ENCODE results near the gene MUC4. TPM values are rescaled to one million over a fixed set of nuclear protein-coding genes. Genes with fewer than 3 reads are reported as not detected.
"Not testable (repeated sequence)": the region's sequence is repeated elsewhere in the genome, so short reads cannot be mapped to it uniquely, and the experiment has no call there.

MUC4 gene
- total and polyA plus RNA-seq, 4 donors: not detected

DNA sequence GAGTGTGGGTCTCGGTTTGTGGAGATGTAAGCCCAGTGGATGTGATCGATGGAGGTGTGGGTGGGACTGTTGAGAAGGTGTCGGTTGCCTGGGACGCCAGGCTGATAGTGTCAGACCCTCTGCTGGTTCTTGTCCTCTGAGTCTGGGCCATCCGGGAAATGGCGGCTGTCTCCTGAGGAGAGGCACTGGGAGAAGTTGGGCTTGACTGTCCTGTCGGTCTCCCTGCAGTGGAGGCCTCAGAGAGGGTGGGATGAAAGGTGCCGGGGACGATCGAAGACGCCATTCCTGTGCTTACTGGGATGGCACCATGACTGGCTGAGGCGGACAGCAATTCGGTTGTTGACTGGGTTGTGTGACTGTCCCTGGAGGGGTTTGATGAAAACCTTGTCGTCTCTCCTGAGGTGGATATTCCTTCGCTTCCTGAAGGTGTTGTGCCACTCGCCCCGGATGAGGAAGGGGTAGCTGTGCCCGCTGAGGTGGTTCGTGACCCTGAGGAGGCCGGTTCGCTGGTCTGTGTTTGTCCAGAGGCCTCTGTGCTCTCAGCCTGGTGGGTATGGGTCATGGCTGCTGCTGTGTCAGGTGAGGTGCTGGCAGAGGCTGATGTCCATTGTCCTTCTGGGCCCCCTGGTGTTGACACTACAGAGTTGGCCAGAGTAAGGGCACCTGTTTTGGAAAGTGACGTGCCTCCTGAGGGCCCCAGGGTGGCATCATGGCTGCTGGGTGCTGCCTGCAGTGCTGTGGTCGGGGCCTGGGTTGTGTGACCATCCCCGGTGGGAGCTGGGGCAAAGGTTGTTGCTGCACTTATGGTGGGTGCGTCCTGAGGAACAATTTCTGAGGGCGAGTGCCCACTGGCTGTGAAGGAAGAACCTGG, 22.8 kb downstream of the MUC4 start (continued):
- TF ChIP-seq SP1 (IDR thresholded peaks at IDR 0.05) (no peak), EGR1 (IDR thresholded peaks at IDR 0.05; ENCODE audit: low read depth in 2 of 2) (no peak), RAD21 (IDR thresholded peaks at IDR 0.05) (no peak)
- TF ChIP-seq, protein P1, sequence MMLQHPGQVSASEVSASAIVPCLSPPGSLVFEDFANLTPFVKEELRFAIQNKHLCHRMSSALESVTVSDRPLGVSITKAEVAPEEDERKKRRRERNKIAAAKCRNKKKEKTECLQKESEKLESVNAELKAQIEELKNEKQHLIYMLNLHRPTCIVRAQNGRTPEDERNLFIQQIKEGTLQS (IDR thresholded peaks at IDR 0.05): no peak

DNA sequence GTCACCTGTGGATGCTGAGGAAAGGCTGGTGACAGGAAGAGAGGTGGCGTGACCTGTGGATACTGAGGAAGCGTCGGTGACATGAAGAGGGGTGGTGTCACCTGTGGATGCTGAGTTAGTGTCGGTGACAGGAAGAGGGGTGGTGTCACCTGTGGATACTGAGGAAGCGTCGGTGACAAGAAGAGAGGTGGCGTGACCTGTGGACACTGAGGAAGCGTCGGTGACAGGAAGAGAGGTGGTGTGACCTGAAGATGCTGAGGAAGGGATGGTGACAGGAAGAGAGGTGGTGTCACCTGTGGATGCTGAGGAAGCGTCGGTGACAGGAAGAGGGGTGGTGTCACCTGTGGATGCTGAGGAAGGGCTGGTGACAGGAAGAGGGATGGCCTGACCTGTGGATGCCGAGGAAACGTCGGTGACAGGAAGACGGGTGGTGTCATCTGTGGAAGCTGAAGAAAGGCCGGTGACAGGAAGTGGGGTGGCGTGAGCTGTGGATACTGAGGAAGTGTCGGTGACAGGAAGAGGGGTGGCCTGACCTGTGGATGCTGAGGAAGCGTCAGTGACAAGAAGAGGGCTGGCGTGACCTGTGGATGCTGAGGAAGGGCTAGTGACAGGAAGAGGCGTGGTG, 25.8 kb downstream of the MUC4 start:
- not testable (repeated sequence) for H3K4me3 ChIP-seq (ENCODE audit: low read depth in 1 of 3, low read length in 3 of 3); H3K27ac ChIP-seq (ENCODE audit: low read depth in 1 of 2, low read length in 2 of 2); DNase-seq (ENCODE audit: low spot score)

DNA sequence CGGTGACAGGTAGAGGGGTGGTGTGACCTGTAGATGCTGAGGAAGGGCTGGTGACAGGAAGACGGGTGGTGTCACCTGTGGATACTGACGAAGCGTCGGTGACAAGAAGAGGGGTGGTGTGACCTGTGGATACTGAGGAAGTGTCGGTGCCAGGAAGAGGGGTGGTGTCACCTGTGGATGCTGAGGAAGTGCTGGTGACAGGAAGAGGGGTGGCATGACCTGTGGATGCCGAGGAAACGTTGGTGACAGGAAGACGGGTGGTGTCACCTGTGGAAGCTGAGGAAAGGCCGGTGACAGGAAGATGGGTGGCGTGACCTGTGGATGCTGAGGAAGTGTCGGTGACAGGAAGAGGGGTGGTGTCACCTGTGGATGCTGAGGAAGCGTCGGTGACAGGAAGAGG, 27.7 kb downstream of the MUC4 start:
- DNase-seq (ENCODE audit: low spot score); H3K4me3 ChIP-seq (ENCODE audit: low read depth in 1 of 3, low read length in 3 of 3): not testable (repeated sequence)

More for the DNA sequence above, 25.8 kb downstream of the MUC4 start:
- H3K9ac ChIP-seq (ENCODE audit: low read depth in 1 of 2, low read length in 2 of 2); H3K9me3 ChIP-seq (ENCODE audit: control insufficient read depth in 4 of 4, low read length in 3 of 4); H3K4me1 ChIP-seq (ENCODE audit: control insufficient read depth in 4 of 4, insufficient read depth in 4 of 4, low read length in 3 of 4); H3K36me3 ChIP-seq (ENCODE audit: control insufficient read depth in 4 of 4, insufficient read depth in 3 of 4, low read depth in 1 of 4, low read length in 3 of 4); H3K27me3 ChIP-seq (ENCODE audit: control insufficient read depth in 4 of 4, insufficient read depth in 4 of 4, low read length in 3 of 4): not testable (repeated sequence)
- 88% methylated on average over 21 of the region's 21 CpGs for WGBS

DNA sequence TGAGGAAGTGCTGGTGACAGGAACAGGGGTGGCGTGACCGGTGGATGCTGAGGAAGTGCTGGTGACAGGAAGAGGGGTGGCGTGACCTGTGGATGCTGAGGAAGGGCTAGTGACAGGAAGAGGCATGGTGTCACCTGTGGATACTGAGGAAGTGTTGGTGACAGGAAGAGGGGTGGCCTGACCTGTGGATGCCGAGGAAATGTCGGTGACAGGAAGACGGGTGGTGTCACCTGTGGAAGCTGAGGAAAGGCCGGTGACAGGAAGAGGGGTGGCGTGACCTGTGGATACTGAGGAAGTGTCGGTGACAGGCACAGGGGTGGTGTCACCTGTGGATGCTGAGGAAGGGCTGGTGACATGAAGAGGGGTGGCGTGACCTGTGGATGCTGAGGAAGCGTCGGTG, 30.5 kb downstream of the MUC4 start:
- H3K36me3 ChIP-seq (ENCODE audit: control insufficient read depth in 4 of 4, insufficient read depth in 3 of 4, low read depth in 1 of 4, low read length in 3 of 4); H3K9ac ChIP-seq (ENCODE audit: low read depth in 1 of 2, low read length in 2 of 2); H3K4me1 ChIP-seq (ENCODE audit: control insufficient read depth in 4 of 4, insufficient read depth in 4 of 4, low read length in 3 of 4); DNase-seq (ENCODE audit: low spot score); H3K9me3 ChIP-seq (ENCODE audit: control insufficient read depth in 4 of 4, low read length in 3 of 4); H3K27ac ChIP-seq (ENCODE audit: low read depth in 1 of 2, low read length in 2 of 2); H3K27me3 ChIP-seq (ENCODE audit: control insufficient read depth in 4 of 4, insufficient read depth in 4 of 4, low read length in 3 of 4); H3K4me3 ChIP-seq (ENCODE audit: low read depth in 1 of 3, low read length in 3 of 3): not testable (repeated sequence)
- 84% methylated on average over 9 of the region's 12 CpGs for WGBS

More for the DNA sequence above, 27.7 kb downstream of the MUC4 start:
- not testable (repeated sequence) for H3K36me3 ChIP-seq (ENCODE audit: control insufficient read depth in 4 of 4, insufficient read depth in 3 of 4, low read depth in 1 of 4, low read length in 3 of 4); H3K27me3 ChIP-seq (ENCODE audit: control insufficient read depth in 4 of 4, insufficient read depth in 4 of 4, low read length in 3 of 4); H3K27ac ChIP-seq (ENCODE audit: low read depth in 1 of 2, low read length in 2 of 2); H3K4me1 ChIP-seq (ENCODE audit: control insufficient read depth in 4 of 4, insufficient read depth in 4 of 4, low read length in 3 of 4); H3K9ac ChIP-seq (ENCODE audit: low read depth in 1 of 2, low read length in 2 of 2); H3K9me3 ChIP-seq (ENCODE audit: control insufficient read depth in 4 of 4, low read length in 3 of 4)
- 91% methylated on average over 14 of the region's 14 CpGs for WGBS

DNA sequence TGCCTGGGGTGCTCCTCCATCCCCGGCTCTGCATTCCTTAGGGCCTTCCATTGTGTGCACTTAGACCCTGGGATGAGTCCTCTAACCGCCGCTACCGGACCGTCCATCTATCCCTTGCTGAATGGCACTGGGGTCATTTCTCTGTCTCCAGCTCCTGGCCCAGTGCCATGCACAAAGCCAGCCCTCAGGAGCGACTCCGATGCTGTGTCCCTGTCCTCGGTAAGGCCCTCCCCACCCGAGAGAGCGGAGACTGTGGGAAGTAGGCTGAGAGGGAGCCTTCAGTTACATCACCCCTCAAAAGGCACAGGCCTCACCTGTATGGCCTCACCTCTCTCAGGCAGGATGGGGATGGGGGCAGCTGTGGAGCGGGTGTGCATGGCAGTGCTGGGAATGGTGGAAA, 33.8 kb downstream of the MUC4 start:
- Histone ChIP-seq H3K36me3 (ENCODE audit: control insufficient read depth in 4 of 4, insufficient read depth in 3 of 4, low read depth in 1 of 4, low read length in 3 of 4) (no peaks in the 10 kb centered on the region), H3K27ac (ENCODE audit: low read depth in 1 of 2, low read length in 2 of 2) (no peak overlapping the region), H3K4me1 (ENCODE audit: control insufficient read depth in 4 of 4, insufficient read depth in 4 of 4, low read length in 3 of 4) (no peaks in the 10 kb centered on the region), H3K27me3 (ENCODE audit: control insufficient read depth in 4 of 4, insufficient read depth in 4 of 4, low read length in 3 of 4) (no peaks in the 10 kb centered on the region), H3K9ac (ENCODE audit: low read depth in 1 of 2, low read length in 2 of 2) (no peak overlapping the region), H3K9me3 (ENCODE audit: control insufficient read depth in 4 of 4, low read length in 3 of 4) (no peaks in the 10 kb centered on the region), H3K4me3 (ENCODE audit: low read depth in 1 of 3, low read length in 3 of 3) (no peak overlapping the region)
- TF ChIP-seq, protein P2, sequence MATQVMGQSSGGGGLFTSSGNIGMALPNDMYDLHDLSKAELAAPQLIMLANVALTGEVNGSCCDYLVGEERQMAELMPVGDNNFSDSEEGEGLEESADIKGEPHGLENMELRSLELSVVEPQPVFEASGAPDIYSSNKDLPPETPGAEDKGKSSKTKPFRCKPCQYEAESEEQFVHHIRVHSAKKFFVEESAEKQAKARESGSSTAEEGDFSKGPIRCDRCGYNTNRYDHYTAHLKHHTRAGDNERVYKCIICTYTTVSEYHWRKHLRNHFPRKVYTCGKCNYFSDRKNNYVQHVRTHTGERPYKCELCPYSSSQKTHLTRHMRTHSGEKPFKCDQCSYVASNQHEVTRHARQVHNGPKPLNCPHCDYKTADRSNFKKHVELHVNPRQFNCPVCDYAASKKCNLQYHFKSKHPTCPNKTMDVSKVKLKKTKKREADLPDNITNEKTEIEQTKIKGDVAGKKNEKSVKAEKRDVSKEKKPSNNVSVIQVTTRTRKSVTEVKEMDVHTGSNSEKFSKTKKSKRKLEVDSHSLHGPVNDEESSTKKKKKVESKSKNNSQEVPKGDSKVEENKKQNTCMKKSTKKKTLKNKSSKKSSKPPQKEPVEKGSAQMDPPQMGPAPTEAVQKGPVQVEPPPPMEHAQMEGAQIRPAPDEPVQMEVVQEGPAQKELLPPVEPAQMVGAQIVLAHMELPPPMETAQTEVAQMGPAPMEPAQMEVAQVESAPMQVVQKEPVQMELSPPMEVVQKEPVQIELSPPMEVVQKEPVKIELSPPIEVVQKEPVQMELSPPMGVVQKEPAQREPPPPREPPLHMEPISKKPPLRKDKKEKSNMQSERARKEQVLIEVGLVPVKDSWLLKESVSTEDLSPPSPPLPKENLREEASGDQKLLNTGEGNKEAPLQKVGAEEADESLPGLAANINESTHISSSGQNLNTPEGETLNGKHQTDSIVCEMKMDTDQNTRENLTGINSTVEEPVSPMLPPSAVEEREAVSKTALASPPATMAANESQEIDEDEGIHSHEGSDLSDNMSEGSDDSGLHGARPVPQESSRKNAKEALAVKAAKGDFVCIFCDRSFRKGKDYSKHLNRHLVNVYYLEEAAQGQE (IDR thresholded peaks at IDR 0.05): no peak
- TF ChIP-seq, protein P3, sequence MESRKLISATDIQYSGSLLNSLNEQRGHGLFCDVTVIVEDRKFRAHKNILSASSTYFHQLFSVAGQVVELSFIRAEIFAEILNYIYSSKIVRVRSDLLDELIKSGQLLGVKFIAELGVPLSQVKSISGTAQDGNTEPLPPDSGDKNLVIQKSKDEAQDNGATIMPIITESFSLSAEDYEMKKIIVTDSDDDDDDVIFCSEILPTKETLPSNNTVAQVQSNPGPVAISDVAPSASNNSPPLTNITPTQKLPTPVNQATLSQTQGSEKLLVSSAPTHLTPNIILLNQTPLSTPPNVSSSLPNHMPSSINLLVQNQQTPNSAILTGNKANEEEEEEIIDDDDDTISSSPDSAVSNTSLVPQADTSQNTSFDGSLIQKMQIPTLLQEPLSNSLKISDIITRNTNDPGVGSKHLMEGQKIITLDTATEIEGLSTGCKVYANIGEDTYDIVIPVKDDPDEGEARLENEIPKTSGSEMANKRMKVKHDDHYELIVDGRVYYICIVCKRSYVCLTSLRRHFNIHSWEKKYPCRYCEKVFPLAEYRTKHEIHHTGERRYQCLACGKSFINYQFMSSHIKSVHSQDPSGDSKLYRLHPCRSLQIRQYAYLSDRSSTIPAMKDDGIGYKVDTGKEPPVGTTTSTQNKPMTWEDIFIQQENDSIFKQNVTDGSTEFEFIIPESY (IDR thresholded peaks at IDR 0.05): no peak
- TF ChIP-seq TAF1 (conservative IDR thresholded peaks at IDR 0.05) (no peak), RAD21 (IDR thresholded peaks at IDR 0.05) (no peak), GABPA (IDR thresholded peaks at IDR 0.05 in 1 of 2, conservative IDR thresholded peaks at IDR 0.05 in 1 of 2) (no peak), FOXA2 (IDR thresholded peaks at IDR 0.05) (no peak), JUND (IDR thresholded peaks at IDR 0.05) (no peak), EGR1 (IDR thresholded peaks at IDR 0.05; ENCODE audit: low read depth in 2 of 2) (no peak), RXRA (IDR thresholded peaks at IDR 0.05) (no peak), NR2F2 (IDR thresholded peaks at IDR 0.05) (no peak)
- 64% methylated on average over 11 of the region's 11 CpGs for WGBS
- no peak for DNase-seq (ENCODE audit: low spot score)

All from liver (tissue), 9 donors.